Vagina (tissue), 2 donors: ENCODE data around the gene PCBP4.

Experiments
- CTCF ChIP-seq, 3 experiments: fragments of 450-650 bp in 2 of 3; fragments of 200-600 bp in 1 of 3; sonication (generic) in 1 of 3; IDR thresholded peaks; one replicate each; pipeline ENCODE4 v1.5.1; 2017 to 2019; ENCODE audit warnings: antibody characterized with exemption in 3 of 3, mild to moderate bottlenecking in 2 of 3, moderate library complexity in 2 of 3
- POLR2A ChIP-seq, 2 donors: fragments of 450-650 bp; IDR thresholded peaks; one replicate each; pipeline ENCODE4 v1.6.1; 2017; ENCODE audit warnings: antibody characterized with exemption in 2 of 2, mild to moderate bottlenecking in 2 of 2, moderate library complexity in 2 of 2

- TF ChIP-seq POLR2A (IDR thresholded peaks at IDR 0.05) = no peak
- TF ChIP-seq CTCF (IDR thresholded peaks at IDR 0.05) = no peak
Measured at GRCh38 chr3:51964521-51964920, 2.7 kb downstream of the PCBP4 start.
